ENCODE data around the gene SFMBT2.
A peak's percentile ranks its signal among the peaks of the same experiment; 100 is the strongest.

The SFMBT2 gene

DNA sequence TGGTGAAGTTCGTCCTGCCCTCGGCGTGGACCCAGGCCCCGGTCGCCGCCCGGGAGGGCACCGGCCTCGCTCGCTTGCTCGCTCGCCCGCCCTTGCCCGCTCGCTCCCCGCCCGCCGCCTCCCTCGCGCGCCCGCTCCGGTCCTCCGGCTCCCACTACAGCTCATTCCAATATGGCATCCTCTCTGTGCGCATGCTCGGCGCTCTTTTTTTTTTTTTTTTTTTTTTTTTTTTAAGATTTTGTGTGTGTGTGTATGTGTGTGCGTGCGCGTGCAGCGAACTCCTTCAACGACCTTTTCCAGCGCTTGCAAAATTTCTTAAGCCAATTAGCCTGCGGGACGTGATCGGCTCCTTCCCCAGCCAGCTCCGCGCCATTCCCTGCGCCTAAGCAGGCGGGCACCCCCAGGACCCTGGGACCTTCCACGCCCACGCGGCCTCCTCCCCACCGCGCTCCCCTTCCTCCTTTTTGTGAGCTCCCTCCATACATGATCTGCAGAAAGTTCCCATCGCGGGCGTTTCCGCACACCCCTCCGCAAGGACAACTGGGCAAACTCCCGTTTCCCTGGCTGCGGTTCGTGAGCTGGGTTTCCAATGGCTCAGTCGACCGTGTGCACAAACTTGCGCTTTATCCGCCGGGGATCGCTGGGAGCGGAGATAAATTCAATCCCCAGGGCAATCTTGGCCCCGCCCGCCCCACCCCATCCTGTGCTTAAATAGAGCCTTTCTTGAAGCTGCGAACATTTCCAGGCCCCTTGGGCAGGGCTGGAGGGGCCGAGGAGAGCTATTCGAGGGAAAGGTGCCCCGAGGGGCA is at the start of gene SFMBT2:
TSS of gene SFMBT2 (minus strand) at position 173 of the 809 bp plus-strand sequence. CDS start 29,136 bp downstream, outside the sequence.
- DNase-seq (ENCODE audit: low read depth), result peak; percentile 48

DNA sequence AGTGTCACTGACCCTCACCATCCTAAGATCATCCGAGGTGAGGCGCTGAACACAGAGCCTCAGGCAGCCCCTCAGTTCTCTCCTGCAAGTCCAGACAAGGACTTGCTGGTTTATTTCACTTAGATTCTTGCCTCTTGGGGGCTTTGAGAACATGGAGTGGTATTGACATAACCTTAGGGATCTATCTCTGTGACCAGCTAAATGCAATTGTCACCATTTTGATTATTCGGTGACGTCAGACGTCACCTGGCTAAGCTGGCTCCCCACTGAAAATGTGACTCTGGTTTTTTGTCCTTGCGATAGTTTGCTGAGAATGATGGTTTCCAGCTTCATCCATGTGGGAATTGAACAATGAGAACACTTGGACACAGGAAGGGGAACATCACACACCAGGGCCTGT is 49.2 kb upstream of the SFMBT2 start:
- no peak for DNase-seq (ENCODE audit: low read depth)

DNA sequence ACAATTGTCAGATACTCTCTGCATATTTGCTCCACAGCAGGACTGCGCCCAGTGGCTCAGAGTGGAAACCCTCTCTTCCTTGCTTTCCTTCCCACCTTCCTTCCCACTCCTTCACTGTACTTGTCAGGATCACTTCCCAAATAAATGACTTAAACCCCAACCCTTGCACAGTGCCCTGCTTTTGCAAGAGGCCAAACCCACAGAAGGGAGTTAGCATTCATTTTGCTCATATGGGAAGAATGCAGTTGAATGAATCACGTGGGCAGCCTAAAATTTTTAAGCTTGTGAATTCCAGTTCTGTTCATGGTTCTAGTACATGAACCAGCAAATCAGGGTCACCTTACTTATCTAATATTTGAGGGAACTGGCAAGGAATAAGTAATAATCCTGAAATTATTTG is 47.7 kb upstream of the SFMBT2 start:
- no peak for DNase-seq (ENCODE audit: low read depth)

DNA sequence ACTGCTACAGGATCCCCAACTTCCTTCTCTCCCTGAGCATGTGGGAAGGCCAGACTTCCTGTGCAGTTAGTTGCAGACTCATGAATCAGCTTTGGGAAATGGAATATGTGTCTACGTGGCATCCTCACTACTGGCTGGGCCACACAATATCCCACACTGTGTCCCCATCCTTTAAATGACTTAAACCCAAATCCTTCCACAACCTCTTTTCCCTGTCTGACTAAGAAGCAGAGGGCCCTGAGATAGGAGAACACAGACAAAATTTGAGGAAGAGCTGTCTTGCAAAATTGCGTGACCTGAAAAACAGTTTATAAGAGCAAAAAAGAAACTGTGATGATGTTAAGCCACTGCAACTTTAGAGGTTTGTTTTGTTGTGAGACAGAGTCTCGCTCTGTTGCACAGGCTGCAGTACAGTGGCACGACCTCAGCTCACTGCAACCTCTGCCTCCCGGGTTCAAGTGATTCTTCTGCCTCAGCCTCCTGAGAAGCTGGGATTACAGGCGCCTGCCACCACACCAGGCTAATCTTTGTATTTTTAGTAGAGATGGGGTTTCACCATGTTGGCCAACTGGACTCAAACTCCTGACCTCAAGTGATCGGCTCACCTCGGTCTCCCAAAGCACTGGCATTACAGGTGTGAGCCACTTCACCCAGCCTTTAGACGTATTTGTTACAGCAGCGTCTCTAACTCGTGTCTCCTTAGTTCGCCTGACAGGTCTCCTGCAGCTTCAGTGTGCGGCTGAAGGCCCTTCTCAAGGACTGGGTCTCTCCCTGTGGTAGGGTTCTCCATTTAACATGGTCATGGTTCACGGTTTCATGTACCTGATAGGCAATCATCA is 46.9 kb upstream of the SFMBT2 start:
- no peak for DNase-seq (ENCODE audit: low read depth)

DNA sequence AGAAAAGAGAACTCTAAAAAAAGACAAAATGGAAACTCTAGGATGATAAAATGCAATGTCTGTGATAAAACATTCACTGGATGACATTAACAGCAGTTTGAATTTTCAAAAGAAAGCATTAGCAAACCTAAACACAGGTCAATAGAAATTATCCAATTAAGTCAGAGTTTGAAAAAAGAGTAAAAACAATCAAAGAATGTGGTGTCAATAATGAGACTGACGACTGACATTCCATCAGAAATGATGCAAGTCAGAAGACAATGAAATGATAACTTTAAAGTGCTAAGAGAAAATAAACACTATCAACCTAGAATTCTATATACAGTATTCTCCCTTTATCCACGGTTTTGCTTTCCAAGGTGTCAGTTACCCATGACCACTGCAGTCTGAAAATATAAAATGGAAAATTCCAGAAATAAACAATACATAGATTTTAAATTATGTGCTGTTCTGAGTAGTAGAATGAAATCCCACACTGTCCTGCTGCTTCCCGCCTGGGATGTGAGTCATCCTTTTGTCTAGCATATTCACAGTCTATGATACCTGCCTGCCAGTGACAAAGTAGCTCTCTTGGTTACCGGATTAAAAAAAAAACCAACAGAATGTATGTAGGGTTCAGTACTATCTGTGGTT is 38.3 kb upstream of the SFMBT2 start:
- no peak for DNase-seq (ENCODE audit: low read depth)

DNA sequence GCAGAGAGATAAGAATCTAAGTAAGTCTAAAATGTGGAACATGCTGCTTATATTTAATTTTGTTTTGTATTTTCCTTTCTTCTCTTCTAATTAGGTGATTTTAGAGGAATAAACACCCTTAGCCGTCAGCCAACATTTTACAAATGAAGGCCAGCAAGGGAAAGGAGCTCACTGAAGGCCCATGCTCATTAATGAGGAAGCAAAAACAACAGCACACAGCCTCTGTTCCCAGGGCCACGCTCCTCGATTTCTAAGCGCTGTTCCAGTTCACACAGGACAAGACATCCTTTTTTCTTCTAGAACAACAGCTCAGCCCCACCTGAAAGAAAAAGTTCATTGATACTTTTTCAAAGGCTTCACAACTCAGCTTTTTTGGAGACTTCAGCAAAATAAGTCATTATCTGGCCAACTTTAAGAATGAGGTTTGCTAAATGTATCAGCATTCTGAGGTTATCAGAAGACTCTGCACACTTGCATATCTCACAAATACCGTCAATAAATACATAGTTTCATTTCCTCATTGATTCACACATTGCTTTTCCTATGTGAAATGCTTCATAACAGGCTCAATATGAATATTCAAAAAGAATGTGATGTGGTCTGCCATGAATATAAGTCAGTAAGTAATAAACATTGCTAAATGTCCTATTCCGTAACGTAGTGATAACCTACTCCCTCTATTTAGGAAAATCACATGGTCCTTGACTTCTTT is 34.8 kb upstream of the SFMBT2 start:
- no peak for DNase-seq (ENCODE audit: low read depth)

DNA sequence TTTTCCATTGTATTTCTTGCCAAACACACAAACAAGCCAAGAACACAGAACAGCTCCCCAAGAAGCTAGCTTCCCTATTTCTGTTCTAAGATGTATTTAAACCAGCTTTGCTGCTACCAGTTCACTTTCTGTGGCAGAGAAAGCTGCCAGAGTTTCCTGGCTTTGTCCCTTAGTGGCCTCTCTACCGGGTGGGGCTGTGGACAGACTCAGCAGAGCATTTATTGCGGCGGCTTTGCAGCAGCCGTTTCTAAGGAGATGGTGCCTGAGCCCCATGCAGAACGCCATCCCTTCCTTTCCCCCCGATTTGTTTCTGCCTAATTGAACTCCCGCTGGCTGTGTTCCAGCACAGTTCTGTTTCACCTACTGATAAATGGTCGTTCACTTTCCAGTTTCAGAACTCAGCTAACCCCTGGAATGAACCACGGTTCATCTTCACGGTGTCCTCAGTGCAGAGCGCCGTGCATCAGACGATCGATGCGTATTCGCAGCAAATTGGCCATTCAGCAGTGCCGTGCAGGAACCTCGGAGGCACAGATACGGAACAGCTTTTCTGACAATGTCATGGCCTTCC is 33.8 kb upstream of the SFMBT2 start:
- DNase-seq (ENCODE audit: low read depth), result no peak

DNA sequence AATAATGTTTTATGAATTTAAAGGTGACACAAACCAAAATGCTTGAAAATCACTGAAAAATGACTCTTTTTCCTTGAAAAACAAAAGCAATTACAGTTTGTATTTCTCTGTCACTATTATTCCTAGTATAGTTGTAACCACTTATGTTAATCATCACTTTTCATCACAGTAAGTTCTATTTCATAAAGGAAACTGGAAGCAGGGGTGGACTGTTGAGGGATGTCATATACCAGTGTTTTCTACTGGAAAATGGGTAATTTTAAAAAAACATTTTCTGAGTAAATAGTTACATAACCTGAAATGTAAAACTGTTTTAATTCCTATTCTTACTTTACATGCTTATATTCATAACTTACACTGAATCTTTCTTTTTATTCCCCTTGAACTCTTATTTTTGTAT is 32.2 kb upstream of the SFMBT2 start:
- no peak for DNase-seq (ENCODE audit: low read depth)

DNA sequence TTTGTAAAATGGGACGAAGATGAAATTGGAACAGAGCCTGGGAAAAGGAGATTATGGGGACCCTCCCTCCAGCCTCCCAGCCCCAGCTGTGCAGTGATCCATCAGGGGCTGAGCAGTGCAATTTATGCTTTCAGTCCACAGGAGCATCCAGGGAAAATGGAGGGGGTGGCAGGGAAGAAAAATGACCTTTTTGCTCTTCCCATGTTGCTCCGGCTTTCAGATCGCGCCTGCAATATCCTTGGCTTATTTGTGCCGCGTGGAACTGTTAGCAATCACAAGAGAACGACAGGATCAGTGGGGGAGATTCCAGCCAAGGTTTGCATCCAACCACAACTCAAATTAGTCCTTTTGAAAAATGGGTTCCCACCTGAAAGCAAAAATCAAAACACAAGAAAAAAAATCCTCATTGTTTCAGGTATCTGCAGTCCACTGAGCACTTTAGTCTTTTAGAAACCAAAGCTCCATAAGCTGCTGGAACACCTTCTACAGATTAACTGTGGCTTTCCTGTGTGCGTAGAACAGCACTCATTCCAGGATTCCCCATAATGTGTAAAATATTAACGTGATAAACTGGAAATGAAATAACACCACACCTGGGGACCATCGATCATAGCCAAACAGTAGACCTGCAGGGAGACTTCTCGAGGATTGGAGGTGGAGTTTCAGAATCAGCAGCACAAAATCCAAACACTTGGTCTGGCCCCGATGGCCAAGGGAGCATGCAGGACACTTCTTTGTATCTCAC is 30.7 kb upstream of the SFMBT2 start:
- no peak for DNase-seq (ENCODE audit: low read depth)

DNA sequence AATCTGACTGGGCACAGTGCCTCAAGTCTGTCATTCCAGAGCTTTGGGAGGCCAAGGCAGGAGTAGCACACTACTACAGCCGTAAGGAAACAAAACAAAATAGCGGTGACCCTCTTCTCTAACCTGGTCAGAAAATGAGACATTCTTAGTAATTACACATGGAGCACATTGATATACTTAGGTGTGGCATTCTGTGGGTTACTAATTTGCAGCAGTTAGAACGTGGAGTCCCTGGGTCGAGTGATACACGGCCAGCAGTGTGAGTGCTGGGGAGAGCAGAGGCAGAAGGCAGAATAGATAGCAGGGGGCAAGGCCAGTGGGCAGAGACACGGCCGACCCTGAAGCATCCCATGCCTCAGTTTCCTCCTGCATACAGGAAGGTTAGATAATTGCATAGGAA is 28.9 kb upstream of the SFMBT2 start:
- DNase-seq (ENCODE audit: low read depth), result no peak

DNA sequence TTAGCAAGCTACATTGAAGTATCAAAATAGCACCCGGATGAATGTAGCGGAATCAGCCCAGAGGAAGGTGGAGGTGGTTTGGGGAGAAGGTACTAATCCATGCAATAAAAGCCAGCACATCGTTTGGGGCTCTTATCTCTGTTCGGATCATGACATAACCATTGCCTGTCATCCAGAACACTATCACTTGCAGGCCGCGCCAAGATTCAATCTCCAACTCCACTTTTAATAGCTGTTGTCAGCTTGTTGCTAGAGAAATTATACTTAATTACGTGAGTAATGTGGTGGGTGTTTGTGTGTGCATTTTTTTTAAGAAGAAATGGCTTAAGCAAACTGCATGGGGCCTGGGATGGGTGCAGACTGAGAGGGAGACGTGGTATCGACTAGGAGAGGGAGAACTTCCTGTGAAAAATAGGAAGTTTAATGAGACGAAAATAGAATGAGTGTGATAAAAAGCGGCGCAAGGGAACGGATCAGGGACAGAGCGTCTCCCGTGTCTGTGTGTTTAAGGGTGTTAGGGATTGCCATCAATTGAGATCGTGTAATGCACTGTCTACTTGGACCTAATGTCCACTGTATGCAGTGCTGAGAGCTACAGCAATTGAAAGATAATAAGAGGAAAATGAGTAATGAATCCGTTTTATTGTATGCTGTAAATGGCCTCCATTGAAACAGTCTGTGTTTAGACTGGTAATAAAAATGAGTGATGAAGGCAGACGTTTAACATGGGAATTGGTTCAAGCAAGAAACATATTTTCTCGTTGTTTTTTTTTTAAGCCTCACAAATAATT is 27.6 kb upstream of the SFMBT2 start:
- no peak for DNase-seq (ENCODE audit: low read depth)

DNA sequence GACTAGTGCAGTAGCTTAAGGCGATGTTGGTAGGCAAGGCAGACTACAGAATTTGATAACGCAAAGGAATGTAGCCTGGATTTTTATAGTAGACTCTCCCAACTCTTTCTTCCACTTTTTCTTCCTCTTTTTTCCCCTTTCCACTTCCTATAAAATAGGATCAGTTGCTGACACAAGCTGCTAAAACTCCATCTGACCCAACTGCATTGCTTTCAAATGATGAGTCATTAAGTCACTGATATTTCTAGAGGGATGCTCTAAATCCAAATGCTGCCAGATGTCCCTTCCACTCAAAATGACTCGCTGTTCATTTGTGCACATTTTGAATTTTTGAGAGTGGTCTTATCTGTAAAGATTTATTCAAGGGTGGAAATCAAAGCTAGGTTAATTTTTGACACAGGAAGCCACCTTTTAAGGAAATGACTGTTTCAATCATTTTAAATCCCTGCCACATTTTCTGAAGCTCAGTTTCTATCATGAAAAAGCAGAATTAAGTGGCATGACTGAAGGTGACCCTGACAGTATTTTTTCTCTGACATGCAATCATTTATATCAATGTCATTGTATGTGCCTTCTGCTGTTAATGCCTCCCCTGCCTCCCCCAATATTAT is 25.8 kb upstream of the SFMBT2 start:
- DNase-seq (ENCODE audit: low read depth), result no peak

DNA sequence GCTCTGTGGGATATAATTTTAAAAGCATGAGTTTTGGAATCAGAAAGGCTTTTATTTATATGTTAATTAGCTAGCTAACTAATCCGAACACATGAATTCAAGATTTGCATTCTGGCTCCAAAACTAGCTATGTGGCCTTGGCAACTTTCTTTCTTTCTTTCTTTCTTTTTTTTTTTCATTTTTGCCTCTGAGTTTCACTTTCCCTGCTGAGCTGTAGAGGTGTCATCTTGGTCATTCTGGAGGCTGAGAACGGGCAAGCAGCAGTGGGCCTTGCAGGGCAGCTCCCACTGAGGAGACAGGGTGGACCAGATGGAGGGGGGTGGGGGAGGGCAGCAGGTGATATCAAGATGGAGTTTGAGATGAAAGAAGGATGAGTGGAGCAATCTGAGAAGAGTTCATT is 24.8 kb upstream of the SFMBT2 start:
- DNase-seq (ENCODE audit: low read depth), result no peak

DNA sequence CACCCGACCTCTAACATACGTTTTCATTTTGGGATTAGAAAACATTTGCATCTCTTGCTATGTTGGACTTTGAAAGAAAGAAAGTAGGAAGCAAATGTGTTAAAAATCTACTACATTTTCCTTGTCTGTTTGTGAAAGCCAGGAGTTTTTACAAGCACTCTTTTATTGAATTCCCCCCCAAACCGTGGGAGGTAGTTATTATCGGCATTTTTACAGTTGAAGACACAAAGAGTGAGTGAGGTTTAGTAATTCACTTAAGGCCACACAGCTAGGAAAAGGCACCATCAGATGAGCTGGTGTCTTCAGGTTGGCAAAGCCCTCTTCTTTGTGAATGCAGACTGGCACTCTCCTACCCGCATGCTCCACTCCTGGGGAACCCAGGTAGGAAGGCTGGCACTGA is 23.5 kb upstream of the SFMBT2 start:
- no peak for DNase-seq (ENCODE audit: low read depth)

DNA sequence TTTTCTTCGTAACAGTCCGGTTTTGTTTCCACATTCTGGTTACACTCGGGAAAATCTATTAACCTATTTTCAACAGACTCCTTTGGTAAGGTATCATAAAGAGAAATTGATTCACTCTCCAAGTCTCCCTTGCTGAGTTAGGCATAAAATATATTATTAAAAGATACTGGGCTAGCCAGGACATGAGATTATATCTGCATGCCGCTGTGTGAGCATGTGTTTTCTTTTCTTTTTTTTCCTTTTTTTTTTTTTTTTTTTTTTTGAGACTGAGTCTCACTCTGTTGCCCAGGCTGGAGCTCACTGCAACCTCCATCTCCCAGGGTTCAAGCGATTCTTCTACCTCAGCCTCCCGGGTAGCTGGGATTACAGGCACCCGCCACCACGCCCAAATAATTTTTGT is 23.0 kb upstream of the SFMBT2 start:
- DNase-seq (ENCODE audit: low read depth), result no peak

DNA sequence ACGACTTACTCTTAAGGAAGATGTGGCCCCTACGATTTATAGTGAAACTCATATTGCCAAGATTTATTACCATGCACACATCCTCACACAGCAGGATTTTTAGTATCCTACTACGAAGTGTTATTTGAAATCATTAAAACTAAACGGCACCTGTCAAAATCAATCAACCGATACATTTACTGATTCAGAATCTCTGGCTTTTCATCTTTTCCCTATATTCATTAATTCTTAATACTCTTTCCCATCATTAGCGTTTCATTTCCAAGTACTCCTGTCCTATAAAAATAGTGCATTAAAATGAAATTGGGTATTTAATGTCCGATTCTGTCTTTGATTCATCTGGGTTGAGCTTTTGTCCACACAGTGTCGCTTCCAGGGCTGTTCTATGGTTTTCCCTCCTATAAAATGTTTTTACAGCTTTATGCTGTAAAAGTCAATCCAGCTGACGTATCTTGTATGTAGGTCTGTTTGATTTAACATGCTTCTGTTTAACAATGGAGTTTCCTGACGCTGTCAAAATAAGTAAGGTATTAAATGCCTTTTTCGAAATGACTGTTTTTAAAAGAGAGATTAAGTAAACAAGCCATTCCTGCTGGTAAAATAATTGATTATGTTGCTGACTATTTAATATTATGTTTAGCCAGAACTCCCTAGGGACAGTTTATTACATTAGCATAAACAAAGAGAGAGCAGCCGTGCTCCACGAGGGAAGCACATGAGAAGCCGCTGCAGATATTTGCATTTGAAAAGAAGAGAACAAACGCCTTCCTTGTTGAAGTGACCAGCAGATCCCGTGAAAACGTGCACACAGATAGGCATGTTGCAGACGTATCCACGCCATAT is 22.3 kb upstream of the SFMBT2 start:
- DNase-seq (ENCODE audit: low read depth), result no peak

DNA sequence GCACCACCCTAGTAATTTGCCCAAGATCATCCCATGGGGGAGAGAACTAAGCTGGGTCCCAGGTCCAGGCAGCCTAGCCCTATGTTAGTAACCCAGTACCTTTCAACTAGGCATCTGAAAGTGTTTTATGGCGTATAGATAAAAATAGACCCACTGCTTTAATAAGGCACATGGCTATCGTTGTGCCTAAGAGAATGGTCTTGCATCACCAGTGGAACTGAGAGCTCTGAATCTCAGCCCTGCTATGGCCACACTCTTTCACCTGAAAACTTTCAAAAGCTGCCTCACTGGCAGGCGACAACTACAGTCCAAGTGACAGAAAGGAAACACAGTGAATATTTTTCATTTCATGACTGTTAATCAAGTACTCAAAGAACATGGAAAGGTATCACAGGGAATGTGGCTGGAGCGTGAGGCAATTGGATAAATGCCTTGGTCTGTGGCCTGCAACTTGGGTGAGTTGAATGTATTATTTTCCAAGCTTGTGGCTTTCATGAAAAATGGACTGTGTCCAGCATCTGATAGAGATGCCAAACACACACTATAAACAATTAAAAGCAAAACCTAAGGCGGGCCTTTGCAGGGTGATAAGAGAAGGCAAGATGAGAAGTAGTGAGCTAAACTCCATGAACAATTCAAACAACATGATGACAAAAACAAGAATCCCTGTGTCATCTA is 18.0 kb upstream of the SFMBT2 start:
- no peak for DNase-seq (ENCODE audit: low read depth)

DNA sequence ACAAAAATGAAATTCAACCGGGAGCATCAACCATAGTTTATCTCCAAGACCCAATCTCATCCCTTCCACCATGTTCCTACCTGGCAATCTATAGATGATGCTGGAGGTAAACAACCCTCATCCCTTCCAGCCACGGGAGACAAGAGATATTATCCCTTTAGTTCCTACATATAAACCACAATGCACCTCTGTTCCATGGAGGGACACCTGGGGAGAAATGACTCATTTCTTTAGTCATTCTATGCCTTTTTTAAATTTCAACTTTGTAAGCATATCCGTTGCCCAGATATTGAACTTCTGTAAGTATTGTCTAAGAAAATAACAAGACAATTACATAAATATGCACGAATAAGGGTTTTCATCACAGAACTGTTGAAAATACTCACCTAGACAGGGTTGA is 15.5 kb upstream of the SFMBT2 start:
- DNase-seq (ENCODE audit: low read depth), result no peak

Data from stimulated activated CD8-positive, alpha-beta memory T cell treated with anti-CD3 and anti-CD28 coated beads, Interleukin-12 subunit alpha, Interleukin-12 subunit beta, amount 100 ng/mL, for 4 hours (primary cell).